SK-N-SH treated with all-trans-retinoic acid at 6 μM for 48 hours (cell line): ENCODE results near the gene R3HDM1.

ENCODE experiments used
- ARNTL ChIP-seq: fragments of 450-650 bp; formaldehyde crosslinking; IDR thresholded peaks from 2 replicates; pipeline ENCODE4 v1.5.0; 2020; ENCODE audit warnings: low read depth, mild to moderate bottlenecking, moderate library complexity, borderline replicate concordance
- GLIS3 ChIP-seq: fragments of 250-450 bp; sonication (Bioruptor Pico); IDR thresholded peaks from 2 replicates; pipeline ENCODE4 v1.5.0; 2020; ENCODE audit warnings: mild to moderate bottlenecking, moderate library complexity
- ISL1 ChIP-seq: fragments of 250-450 bp; sonication (Bioruptor Pico); IDR thresholded peaks from 2 replicates; pipeline ENCODE4 v2.1.2; 2022; ENCODE audit warnings: mild to moderate bottlenecking, moderate library complexity
- OSR1 ChIP-seq: fragments of 250-450 bp; sonication (Bioruptor Pico); IDR thresholded peaks from 2 replicates; pipeline ENCODE4 v1.8.0; 2022; ENCODE audit warnings: moderate library complexity, mild to moderate bottlenecking, inconsistent platforms
- RARB ChIP-seq: fragments of 250-450 bp; sonication (Bioruptor Pico); IDR thresholded peaks from 2 replicates; pipeline ENCODE4 v1.8.0; 2021; ENCODE audit warnings: mild to moderate bottlenecking, moderate library complexity
- SNAI2 ChIP-seq: fragments of 250-450 bp; sonication (Bioruptor Pico); IDR thresholded peaks from 2 replicates; pipeline ENCODE4 v1.5.0; 2020; ENCODE audit warnings: mild to moderate bottlenecking, moderate library complexity
- ZC3H10 ChIP-seq: fragments of 250-450 bp; sonication (Bioruptor Pico); IDR thresholded peaks from 2 replicates; pipeline ENCODE4 v1.5.1; 2021; ENCODE audit warnings: mild to moderate bottlenecking, moderate library complexity
- ZFP3 ChIP-seq: fragments of 250-450 bp; sonication (Bioruptor Pico); IDR thresholded peaks from 2 replicates; pipeline ENCODE4 v1.5.0; 2020; ENCODE audit warnings: mild to moderate bottlenecking, moderate library complexity
- TF ChIP-seq, protein P1 (sequence below): fragments of 250-450 bp; sonication (Bioruptor Pico); IDR thresholded peaks from 2 replicates; pipeline ENCODE4 v1.5.1; 2020; ENCODE audit warnings: low read depth, mild to moderate bottlenecking, moderate library complexity
- TF ChIP-seq, protein P2 (sequence below): fragments of 250-450 bp; sonication (Bioruptor Pico); IDR thresholded peaks from 2 replicates; pipeline ENCODE4 v1.5.1; 2021; ENCODE audit warnings: mild to moderate bottlenecking, moderate library complexity
- TF ChIP-seq, protein P3 (sequence below): fragments of 250-450 bp; sonication (Bioruptor Pico); IDR thresholded peaks from 2 replicates; pipeline ENCODE4 v1.8.0; 2021; ENCODE audit warnings: low read depth, mild to moderate bottlenecking, moderate library complexity, borderline replicate concordance

DNA sequence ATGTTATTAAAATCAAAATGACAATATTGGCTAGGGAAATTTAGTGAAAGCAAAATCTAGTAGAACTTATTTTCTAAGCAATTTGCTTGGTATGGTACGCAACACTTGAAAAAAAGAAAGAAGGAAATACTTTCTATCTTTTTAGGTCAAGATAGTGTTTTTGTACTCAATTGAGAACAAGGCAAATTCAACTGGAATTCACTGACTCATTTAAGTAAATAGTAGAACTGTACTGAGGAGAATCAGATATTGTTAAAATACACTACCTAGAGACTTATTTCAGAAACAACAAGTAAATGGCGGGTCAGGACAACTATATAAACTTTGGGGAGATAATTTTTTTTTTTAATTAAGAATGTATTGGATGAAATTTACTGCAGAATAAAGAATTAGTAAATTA is 19.2 kb upstream of the R3HDM1 start:
- TF ChIP-seq GLIS3 (CRISPR knock-in tag): no peak
- TF ChIP-seq, protein P1, sequence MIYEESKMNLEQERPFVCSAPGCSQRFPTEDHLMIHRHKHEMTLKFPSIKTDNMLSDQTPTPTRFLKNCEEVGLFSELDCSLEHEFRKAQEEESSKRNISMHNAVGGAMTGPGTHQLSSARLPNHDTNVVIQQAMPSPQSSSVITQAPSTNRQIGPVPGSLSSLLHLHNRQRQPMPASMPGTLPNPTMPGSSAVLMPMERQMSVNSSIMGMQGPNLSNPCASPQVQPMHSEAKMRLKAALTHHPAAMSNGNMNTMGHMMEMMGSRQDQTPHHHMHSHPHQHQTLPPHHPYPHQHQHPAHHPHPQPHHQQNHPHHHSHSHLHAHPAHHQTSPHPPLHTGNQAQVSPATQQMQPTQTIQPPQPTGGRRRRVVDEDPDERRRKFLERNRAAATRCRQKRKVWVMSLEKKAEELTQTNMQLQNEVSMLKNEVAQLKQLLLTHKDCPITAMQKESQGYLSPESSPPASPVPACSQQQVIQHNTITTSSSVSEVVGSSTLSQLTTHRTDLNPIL (CRISPR knock-in tag): no peak
- no peak for TF ChIP-seq ZFP3 (CRISPR knock-in tag)
- TF ChIP-seq SNAI2 (CRISPR knock-in tag): no peak
- TF ChIP-seq, protein P2, sequence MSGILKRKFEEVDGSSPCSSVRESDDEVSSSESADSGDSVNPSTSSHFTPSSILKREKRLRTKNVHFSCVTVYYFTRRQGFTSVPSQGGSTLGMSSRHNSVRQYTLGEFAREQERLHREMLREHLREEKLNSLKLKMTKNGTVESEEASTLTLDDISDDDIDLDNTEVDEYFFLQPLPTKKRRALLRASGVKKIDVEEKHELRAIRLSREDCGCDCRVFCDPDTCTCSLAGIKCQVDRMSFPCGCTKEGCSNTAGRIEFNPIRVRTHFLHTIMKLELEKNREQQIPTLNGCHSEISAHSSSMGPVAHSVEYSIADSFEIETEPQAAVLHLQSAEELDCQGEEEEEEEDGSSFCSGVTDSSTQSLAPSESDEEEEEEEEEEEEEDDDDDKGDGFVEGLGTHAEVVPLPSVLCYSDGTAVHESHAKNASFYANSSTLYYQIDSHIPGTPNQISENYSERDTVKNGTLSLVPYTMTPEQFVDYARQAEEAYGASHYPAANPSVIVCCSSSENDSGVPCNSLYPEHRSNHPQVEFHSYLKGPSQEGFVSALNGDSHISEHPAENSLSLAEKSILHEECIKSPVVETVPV (CRISPR knock-in tag): no peak
- TF ChIP-seq ISL1 (CRISPR knock-in tag): no peak
- TF ChIP-seq, protein P3, sequence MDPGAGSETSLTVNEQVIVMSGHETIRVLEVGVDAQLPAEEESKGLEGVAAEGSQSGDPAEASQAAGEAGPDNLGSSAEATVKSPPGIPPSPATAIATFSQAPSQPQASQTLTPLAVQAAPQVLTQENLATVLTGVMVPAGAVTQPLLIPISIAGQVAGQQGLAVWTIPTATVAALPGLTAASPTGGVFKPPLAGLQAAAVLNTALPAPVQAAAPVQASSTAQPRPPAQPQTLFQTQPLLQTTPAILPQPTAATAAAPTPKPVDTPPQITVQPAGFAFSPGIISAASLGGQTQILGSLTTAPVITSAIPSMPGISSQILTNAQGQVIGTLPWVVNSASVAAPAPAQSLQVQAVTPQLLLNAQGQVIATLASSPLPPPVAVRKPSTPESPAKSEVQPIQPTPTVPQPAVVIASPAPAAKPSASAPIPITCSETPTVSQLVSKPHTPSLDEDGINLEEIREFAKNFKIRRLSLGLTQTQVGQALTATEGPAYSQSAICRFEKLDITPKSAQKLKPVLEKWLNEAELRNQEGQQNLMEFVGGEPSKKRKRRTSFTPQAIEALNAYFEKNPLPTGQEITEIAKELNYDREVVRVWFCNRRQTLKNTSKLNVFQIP (CRISPR knock-in tag): no peak
- no peak for TF ChIP-seq ARNTL (CRISPR knock-in tag)
- no peak for TF ChIP-seq RARB (CRISPR knock-in tag)
- no peak for TF ChIP-seq ZC3H10
- no peak for TF ChIP-seq OSR1 (CRISPR knock-in tag)
